Mesendoderm (in vitro differentiated cells): Measurements from ENCODE around the gene KCTD6.
A peak's percentile ranks its signal among the peaks of the same experiment; 100 is the strongest.

Experiments
- DNase-seq: peaks from one replicate; pipeline ENCODE4 v3.0.0; 2013
- H2AK5ac ChIP-seq: 2 replicates; pipeline ENCODE4 v1.6.1; 2013; ENCODE audit warnings: low read length, inconsistent platforms
- H2BK120ac ChIP-seq: 2 replicates; pipeline ENCODE4 v1.6.1; 2013; ENCODE audit warnings: low read depth, mild to moderate bottlenecking, low read length, moderate library complexity, mixed read lengths
- H2BK15ac ChIP-seq: replicated peaks from 2 replicates; pipeline ENCODE4 v1.6.1; 2013; ENCODE audit warnings: low read depth, mild to moderate bottlenecking, moderate library complexity
- H2BK5ac ChIP-seq: 2 replicates; pipeline ENCODE4 v1.6.1; 2013; ENCODE audit warnings: low read length, inconsistent platforms
- H3K18ac ChIP-seq: 2 replicates; pipeline ENCODE4 v1.6.1; 2013; ENCODE audit warnings: mild to moderate bottlenecking, low read length, mixed read lengths
- H3K23ac ChIP-seq: one replicate; pipeline ENCODE4 v1.6.1; 2013; ENCODE audit warnings: low read length
- H3K27ac ChIP-seq: 2 replicates; pipeline ENCODE4 v1.5.1; 2013; ENCODE audit warnings: low read depth, mild to moderate bottlenecking, inconsistent platforms, low read length, moderate library complexity
- H3K27me3 ChIP-seq: 2 replicates; pipeline ENCODE4 v1.6.1; 2013; ENCODE audit warnings: low read length, control low read depth, mild to moderate bottlenecking, inconsistent platforms; ENCODE audit not compliant: insufficient read depth, poor library complexity
- H3K36me3 ChIP-seq: 2 replicates; pipeline ENCODE4 v1.6.1; 2013; ENCODE audit warnings: low read length, inconsistent platforms; ENCODE audit not compliant: control insufficient read depth, insufficient read depth
- H3K4ac ChIP-seq: one replicate; pipeline ENCODE4 v1.6.1; 2013; ENCODE audit warnings: low read depth, mild to moderate bottlenecking, low read length, moderate library complexity
- H3K4me1 ChIP-seq: 2 replicates; pipeline ENCODE4 v1.6.1; 2013; ENCODE audit warnings: low read depth, low read length, inconsistent platforms; ENCODE audit not compliant: control insufficient read depth
- H3K4me2 ChIP-seq: 2 replicates; pipeline ENCODE4 v1.6.1; 2013; ENCODE audit warnings: low read length
- H3K4me3 ChIP-seq: 2 replicates; pipeline ENCODE4 v1.5.1; 2013; ENCODE audit warnings: mild to moderate bottlenecking, low read length
- H3K56ac ChIP-seq: one replicate; pipeline ENCODE4 v1.6.1; 2013; ENCODE audit warnings: low read length
- H3K79me1 ChIP-seq: 2 replicates; pipeline ENCODE4 v1.6.1; 2013; ENCODE audit warnings: low read length, inconsistent platforms
- H3K79me2 ChIP-seq: 2 replicates; pipeline ENCODE4 v1.6.1; 2013; ENCODE audit warnings: mild to moderate bottlenecking, low read length; ENCODE audit not compliant: control insufficient read depth, insufficient read depth
- H3K9ac ChIP-seq: 2 replicates; pipeline ENCODE4 v1.6.1; 2013; ENCODE audit warnings: low read length, inconsistent platforms
- H4K5ac ChIP-seq: one replicate; pipeline ENCODE4 v1.6.1; 2013; ENCODE audit warnings: low read length
- H4K8ac ChIP-seq: one replicate; pipeline ENCODE4 v1.6.1; 2013; ENCODE audit warnings: low read depth, mild to moderate bottlenecking, control low read depth, low read length, moderate library complexity
- WGBS: extraction: QIAGEN DNeasy Blood & Tissue Kit; methylation state at CpG from one replicate; pipeline ENCODE4 v1.1.7; 2013; ENCODE audit warnings: low lambda C conversion rate, missing lambda C conversion rate; ENCODE audit not compliant: insufficient coverage; ENCODE audit errors: extremely low coverage; 5-methylcytosine and 5-hydroxymethylcytosine counted together

The KCTD6 gene

DNA sequence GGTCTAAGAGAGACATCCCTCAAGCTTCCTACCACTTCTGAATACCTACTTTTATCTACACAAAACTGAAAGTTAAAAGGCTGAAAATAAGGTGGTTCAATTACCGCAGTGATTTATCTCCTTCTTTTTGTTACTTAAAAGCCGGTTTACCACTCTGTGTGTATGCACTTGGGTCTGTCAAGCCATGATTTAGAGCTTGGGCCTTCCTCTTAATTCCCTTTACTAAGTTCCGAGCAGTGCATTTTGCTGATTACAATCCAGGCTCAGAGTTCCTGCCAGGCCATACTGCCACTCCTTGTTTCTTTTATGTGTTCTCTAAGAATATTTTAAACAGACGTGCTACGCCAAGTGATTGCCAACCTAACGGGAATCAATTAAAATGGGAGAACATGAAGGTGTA is 16.5 kb downstream of the KCTD6 start:
- Histone ChIP-seq H2BK120ac (no peak overlapping the region), H3K4me3 (no peak overlapping the region), H3K23ac (no peak overlapping the region), H3K4ac (no peak overlapping the region), H3K27me3 (no peaks in the 10 kb centered on the region), H2BK5ac (no peak overlapping the region), H3K4me2 (no peak overlapping the region), H3K18ac (peak overlapping the region; percentile 34), H3K9ac (no peak overlapping the region), H3K27ac (no peak overlapping the region), H2AK5ac (no peak overlapping the region), H3K36me3 (no peaks in the 10 kb centered on the region), H3K56ac (no peak overlapping the region), H3K79me2 (no peaks in the 10 kb centered on the region), H2BK15ac (no peak overlapping the region), H3K79me1 (no peaks in the 10 kb centered on the region), H3K4me1 (peaks cover 13% of the 10 kb centered on the region), H4K5ac (no peak overlapping the region), H4K8ac (no peak overlapping the region)
- WGBS = no CpG with 5 or more reads among the region's 6 CpGs
- no peak for DNase-seq

DNA sequence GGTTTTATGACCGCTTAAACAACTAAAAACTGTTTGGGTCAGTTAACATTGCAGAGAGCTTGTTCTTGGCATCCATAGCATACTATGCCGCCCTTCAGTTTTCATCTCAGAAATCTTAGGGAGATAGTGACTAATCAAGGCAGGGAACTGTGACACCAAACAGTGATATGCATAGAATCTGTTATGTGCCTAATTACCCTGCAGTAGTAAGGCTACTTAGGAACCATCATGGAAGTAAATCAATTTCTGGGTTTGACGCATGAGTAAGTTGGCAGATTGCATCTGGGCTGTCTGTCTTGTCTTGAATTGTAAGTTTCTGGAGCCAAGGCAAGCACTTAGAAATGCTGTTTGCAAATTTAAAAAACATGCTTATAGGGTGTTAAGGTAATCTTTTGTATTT is 22.5 kb downstream of the KCTD6 start:
- Histone ChIP-seq H3K18ac (no peak overlapping the region), H3K4me3 (no peak overlapping the region), H3K23ac (no peak overlapping the region), H3K27ac (no peak overlapping the region), H3K4me2 (no peak overlapping the region), H2AK5ac (no peak overlapping the region), H3K9ac (no peak overlapping the region), H3K79me2 (no peaks in the 10 kb centered on the region), H4K5ac (no peak overlapping the region), H3K27me3 (no peaks in the 10 kb centered on the region), H2BK15ac (no peak overlapping the region), H2BK5ac (no peak overlapping the region), H2BK120ac (no peak overlapping the region), H3K79me1 (no peaks in the 10 kb centered on the region), H3K56ac (no peak overlapping the region), H3K4me1 (peaks cover 2% of the 10 kb centered on the region), H3K4ac (no peak overlapping the region), H4K8ac (no peak overlapping the region), H3K36me3 (no peaks in the 10 kb centered on the region)
- no peak for DNase-seq
- WGBS = no CpG with 5 or more reads among the region's 3 CpGs

GRCh38 chr3:58518291-58518789 is 26.4 kb downstream of the KCTD6 start:
- H3K9ac ChIP-seq = no peak overlapping the region
- H3K4me3 ChIP-seq = no peak overlapping the region
- no peaks in the 10 kb centered on the region for H3K79me2 ChIP-seq
- H3K18ac ChIP-seq = no peak overlapping the region
- no peak overlapping the region for H2BK120ac ChIP-seq
- H3K56ac ChIP-seq = no peak overlapping the region
- no peaks in the 10 kb centered on the region for H3K36me3 ChIP-seq
- no peak overlapping the region for H3K27ac ChIP-seq
- peak; percentile 31 for DNase-seq
- no peak overlapping the region for H3K4me2 ChIP-seq
- no peak overlapping the region for H4K8ac ChIP-seq
- H3K4ac ChIP-seq = no peak overlapping the region
- H4K5ac ChIP-seq = no peak overlapping the region
- no peak overlapping the region for H2BK15ac ChIP-seq
- no peak overlapping the region for H2AK5ac ChIP-seq
- H2BK5ac ChIP-seq = no peak overlapping the region
- H3K23ac ChIP-seq = no peak overlapping the region
- peaks cover 7% of the 10 kb centered on the region for H3K4me1 ChIP-seq
- WGBS = no CpG with 5 or more reads among the region's 3 CpGs
- no peaks in the 10 kb centered on the region for H3K79me1 ChIP-seq
- no peaks in the 10 kb centered on the region for H3K27me3 ChIP-seq

GRCh38 chr3:58519668-58520402 is 27.9 kb downstream of the KCTD6 start:
- H4K5ac ChIP-seq = no peak overlapping the region
- no peaks in the 10 kb centered on the region for H3K79me1 ChIP-seq
- H3K9ac ChIP-seq = no peak overlapping the region
- no peaks in the 10 kb centered on the region for H3K79me2 ChIP-seq
- H2AK5ac ChIP-seq = no peak overlapping the region
- no CpG with 5 or more reads among the region's 6 CpGs for WGBS
- H3K4me2 ChIP-seq = no peak overlapping the region
- no peak overlapping the region for H3K23ac ChIP-seq
- no peak overlapping the region for H3K27ac ChIP-seq
- no peak overlapping the region for H3K4me3 ChIP-seq
- no peak overlapping the region for H3K4ac ChIP-seq
- H3K56ac ChIP-seq = no peak overlapping the region
- H3K27me3 ChIP-seq = no peaks in the 10 kb centered on the region
- H2BK5ac ChIP-seq = no peak overlapping the region
- DNase-seq = no peak
- H3K36me3 ChIP-seq = no peaks in the 10 kb centered on the region
- H2BK15ac ChIP-seq = no peak overlapping the region
- peaks cover 9% of the 10 kb centered on the region for H3K4me1 ChIP-seq
- H4K8ac ChIP-seq = no peak overlapping the region
- no peak overlapping the region for H3K18ac ChIP-seq
- H2BK120ac ChIP-seq = no peak overlapping the region

DNA sequence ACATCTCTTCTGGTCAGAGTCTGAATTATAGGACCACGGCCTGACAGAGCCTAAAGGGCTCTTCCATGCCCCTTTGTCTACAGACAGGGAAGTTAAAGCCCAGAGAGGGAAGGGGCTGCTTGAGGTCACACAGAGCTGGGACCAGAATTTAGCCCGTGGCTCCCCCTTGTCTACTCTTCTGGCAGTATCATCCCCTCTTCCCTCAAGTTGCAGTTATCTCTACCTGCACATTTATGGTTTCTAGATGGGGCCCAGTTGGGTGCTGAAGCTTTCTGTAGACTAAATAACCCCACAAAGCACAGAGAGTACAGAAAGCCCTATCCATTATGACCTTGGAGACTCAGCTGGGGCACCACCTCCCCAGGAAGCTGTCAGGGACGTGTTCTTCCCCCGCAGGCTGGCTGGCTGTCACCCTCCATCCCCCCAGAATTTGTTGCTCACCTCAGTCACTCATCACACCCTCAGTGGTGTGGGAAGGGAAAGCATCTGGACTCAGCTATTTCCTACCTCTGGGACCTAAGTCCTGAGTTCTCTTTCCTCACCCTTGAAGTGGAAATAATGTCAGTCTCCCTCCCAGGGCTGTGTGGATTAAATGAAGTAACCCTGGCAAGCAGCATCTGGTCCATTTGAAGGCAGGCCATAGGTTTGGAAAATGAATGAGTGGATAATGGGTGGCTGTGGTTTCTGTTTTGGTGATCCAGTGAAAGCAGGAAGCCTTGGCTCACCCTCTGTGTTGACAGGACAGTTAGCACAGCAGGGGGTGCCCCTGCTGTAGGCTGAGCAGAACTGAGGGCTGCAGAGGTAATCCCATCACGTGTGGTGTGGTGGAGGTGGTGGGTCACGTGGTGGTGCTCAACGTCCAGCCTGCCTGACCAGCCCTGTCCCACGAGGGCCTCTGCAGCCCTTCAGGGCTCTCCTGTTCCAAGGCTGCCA is 28.8 kb downstream of the KCTD6 start:
- no peak overlapping the region for H3K4ac ChIP-seq
- no peak overlapping the region for H3K56ac ChIP-seq
- H2BK5ac ChIP-seq = no peak overlapping the region
- H3K9ac ChIP-seq = no peak overlapping the region
- no peak overlapping the region for H2AK5ac ChIP-seq
- no peaks in the 10 kb centered on the region for H3K36me3 ChIP-seq
- no peak overlapping the region for H3K27ac ChIP-seq
- no peak overlapping the region for H2BK15ac ChIP-seq
- H3K4me2 ChIP-seq = no peak overlapping the region
- no peak overlapping the region for H3K18ac ChIP-seq
- peak; percentile 49 for DNase-seq
- H2BK120ac ChIP-seq = no peak overlapping the region
- H3K79me2 ChIP-seq = no peaks in the 10 kb centered on the region
- no CpG with 5 or more reads among the region's 8 CpGs for WGBS
- no peak overlapping the region for H3K4me3 ChIP-seq
- no peaks in the 10 kb centered on the region for H3K27me3 ChIP-seq
- no peaks in the 10 kb centered on the region for H3K79me1 ChIP-seq
- H3K23ac ChIP-seq = no peak overlapping the region
- H3K4me1 ChIP-seq = peaks cover 9% of the 10 kb centered on the region
- no peak overlapping the region for H4K5ac ChIP-seq
- no peak overlapping the region for H4K8ac ChIP-seq
